ENCODE data around the gene SPAG9. TPM values are rescaled to one million over a fixed set of nuclear protein-coding genes. Genes with fewer than 3 reads are reported as not detected.

SPAG9 gene
- total RNA-seq, 1 experiment from 2014 or later = 144 TPM

DNA sequence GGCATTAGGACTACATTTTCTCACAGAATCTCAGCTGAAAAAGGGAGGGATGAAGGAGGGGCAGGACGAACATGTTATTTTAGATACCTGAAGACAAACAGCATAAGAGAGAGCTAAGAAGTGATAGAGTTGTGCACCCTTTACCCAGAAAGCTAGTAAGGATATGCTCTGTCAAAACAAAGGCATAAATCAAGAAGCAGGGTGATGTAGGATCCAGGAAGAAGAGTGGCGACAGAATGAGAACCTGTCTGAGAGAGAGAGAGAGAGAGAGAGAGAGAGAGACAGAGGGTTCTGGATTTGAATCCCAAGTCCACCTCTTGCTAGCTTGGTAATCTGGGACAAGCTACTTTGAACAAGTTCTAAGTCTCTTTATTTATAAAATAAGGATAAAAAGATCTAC lies 103.4 kb downstream of the SPAG9 start:
- no peak for DNase-seq (ENCODE audit: low read depth, low spot score)
- TF ChIP-seq, protein P1, sequence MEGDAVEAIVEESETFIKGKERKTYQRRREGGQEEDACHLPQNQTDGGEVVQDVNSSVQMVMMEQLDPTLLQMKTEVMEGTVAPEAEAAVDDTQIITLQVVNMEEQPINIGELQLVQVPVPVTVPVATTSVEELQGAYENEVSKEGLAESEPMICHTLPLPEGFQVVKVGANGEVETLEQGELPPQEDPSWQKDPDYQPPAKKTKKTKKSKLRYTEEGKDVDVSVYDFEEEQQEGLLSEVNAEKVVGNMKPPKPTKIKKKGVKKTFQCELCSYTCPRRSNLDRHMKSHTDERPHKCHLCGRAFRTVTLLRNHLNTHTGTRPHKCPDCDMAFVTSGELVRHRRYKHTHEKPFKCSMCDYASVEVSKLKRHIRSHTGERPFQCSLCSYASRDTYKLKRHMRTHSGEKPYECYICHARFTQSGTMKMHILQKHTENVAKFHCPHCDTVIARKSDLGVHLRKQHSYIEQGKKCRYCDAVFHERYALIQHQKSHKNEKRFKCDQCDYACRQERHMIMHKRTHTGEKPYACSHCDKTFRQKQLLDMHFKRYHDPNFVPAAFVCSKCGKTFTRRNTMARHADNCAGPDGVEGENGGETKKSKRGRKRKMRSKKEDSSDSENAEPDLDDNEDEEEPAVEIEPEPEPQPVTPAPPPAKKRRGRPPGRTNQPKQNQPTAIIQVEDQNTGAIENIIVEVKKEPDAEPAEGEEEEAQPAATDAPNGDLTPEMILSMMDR (IDR thresholded peaks at IDR 0.05) = no peak
- TF ChIP-seq REST (IDR thresholded peaks at IDR 0.05; ENCODE audit: insufficient read depth in 1 of 2, low read depth in 2 of 2, low read length in 1 of 2) (no peak), SIN3A (IDR thresholded peaks at IDR 0.05; ENCODE audit: borderline replicate concordance, insufficient read depth, low read depth, low read length) (no peak), POLR2AphosphoS5 (IDR thresholded peaks at IDR 0.05; ENCODE audit: low read depth, low read length) (no peak), TCF7L2 (IDR thresholded peaks at IDR 0.05; ENCODE audit: low read depth, low read length) (no peak)
- ATAC-seq = no peak
- H3K27ac ChIP-seq (ENCODE audit: low read length) = no peak overlapping the region
- H3K27me3 ChIP-seq (ENCODE audit: control insufficient read depth, insufficient read depth, low read length) = no peaks in the 10 kb centered on the region
- peaks cover 16% of the 10 kb centered on the region; the same call in 1 of the 2 replicates for H3K36me3 ChIP-seq (ENCODE audit: control insufficient read depth, insufficient read depth, low read length)
- no peaks in the 10 kb centered on the region for H3K9me3 ChIP-seq (ENCODE audit: control insufficient read depth, insufficient read depth, low read depth, low read length)
- no TSS peak for BruUV-seq (replicated peaks)
- POLR2A ChIA-PET = interaction anchor here (0.6 kb wide), 1 partner anchor 147 kb away, joined by 9 read pairs; no protein-coding TSS in a partner anchor
- in situ Hi-C loops (cut with HindIII; ENCODE audit: low pct_unique_long_range_greater_than_20kb, low sequenced_read_pairs) = no loop called here
- intact Hi-C loops (cut with micrococcal nuclease; ENCODE audit: unreplicated experiment) = no loop called here
- CTCF ChIA-PET = interaction anchor here (0.5 kb wide), 2 partner anchors 9 to 11 kb away, joined by 3 to 4 read pairs; no protein-coding TSS in a partner anchor
- no peaks in the 10 kb centered on the region for H3K4me1 ChIP-seq (ENCODE audit: control insufficient read depth, insufficient read depth, low read length)
- no peak overlapping the region for H3K4me3 ChIP-seq (ENCODE audit: low read depth in 2 of 2, low read length in 2 of 2)

DNA sequence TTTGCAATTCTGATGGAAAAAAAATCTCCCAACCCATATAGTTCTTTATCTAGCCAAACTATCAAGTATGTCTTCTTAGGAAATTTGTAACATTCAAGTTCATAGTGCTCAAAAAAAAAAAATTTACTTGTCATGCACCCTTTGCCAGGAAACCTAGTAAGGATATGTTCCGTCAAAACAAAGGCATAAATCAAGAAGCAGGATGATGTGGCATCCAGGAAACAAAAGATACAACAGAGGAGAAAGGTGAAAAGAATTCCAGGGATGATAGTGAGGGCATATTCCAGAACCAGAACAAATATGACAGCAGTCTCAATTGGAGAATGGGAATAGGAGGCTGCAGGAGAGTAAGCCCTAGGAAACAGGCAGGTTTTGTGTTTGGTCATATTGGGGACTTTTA lies 104.6 kb downstream of the SPAG9 start:
- TF ChIP-seq, protein P1 (IDR thresholded peaks at IDR 0.05) = no peak
- TF ChIP-seq TCF7L2 (IDR thresholded peaks at IDR 0.05; ENCODE audit: low read depth, low read length) = no peak
- TF ChIP-seq POLR2AphosphoS5 (IDR thresholded peaks at IDR 0.05; ENCODE audit: low read depth, low read length) = no peak
- no peak for TF ChIP-seq REST (IDR thresholded peaks at IDR 0.05; ENCODE audit: insufficient read depth in 1 of 2, low read depth in 2 of 2, low read length in 1 of 2)
- TF ChIP-seq SIN3A (IDR thresholded peaks at IDR 0.05; ENCODE audit: borderline replicate concordance, insufficient read depth, low read depth, low read length) = no peak
- in situ Hi-C loops (cut with HindIII; ENCODE audit: low pct_unique_long_range_greater_than_20kb, low sequenced_read_pairs) (no loop called here), intact Hi-C loops (cut with micrococcal nuclease; ENCODE audit: unreplicated experiment) (no loop called here)
- no peaks in the 10 kb centered on the region for H3K9me3 ChIP-seq (ENCODE audit: control insufficient read depth, insufficient read depth, low read depth, low read length)
- H3K36me3 ChIP-seq (ENCODE audit: control insufficient read depth, insufficient read depth, low read length) = peaks cover 16% of the 10 kb centered on the region; the same call in 1 of the 2 replicates
- no peak for DNase-seq (ENCODE audit: low read depth, low spot score)
- H3K4me1 ChIP-seq (ENCODE audit: control insufficient read depth, insufficient read depth, low read length) = no peaks in the 10 kb centered on the region
- CTCF ChIA-PET = no interaction called here
- no peak for ATAC-seq
- POLR2A ChIA-PET = no interaction called here
- no peak overlapping the region for H3K27ac ChIP-seq (ENCODE audit: low read length)
- no peak overlapping the region for H3K4me3 ChIP-seq (ENCODE audit: low read depth in 2 of 2, low read length in 2 of 2)
- H3K27me3 ChIP-seq (ENCODE audit: control insufficient read depth, insufficient read depth, low read length) = no peaks in the 10 kb centered on the region
- BruUV-seq (replicated peaks) = no TSS peak

Measured in Panc1 (cell line).